Raji (cell line): ENCODE measurements around the gene AUNIP.

Experiments used
- POLR2A ChIP-seq: IDR thresholded peaks from 2 replicates; pipeline ENCODE4 v1.6.1; 2011; ENCODE audit warnings: low read depth, low read length, control low read depth; ENCODE audit not compliant: insufficient read depth

Gene AUNIP

GRCh38 chr1:25896266-25896665 is 37.0 kb upstream of the AUNIP start:
- TF ChIP-seq POLR2A: no peak

- 0 out of 2 replicates have a peak, but pooled peaks have one; percentile 16 for TF ChIP-seq POLR2A
These were observed 36.2 kb upstream of the AUNIP start for GRCh38 chr1:25895365-25895990.

GRCh38 chr1:25893116-25893515 is 33.9 kb upstream of the AUNIP start:
- TF ChIP-seq POLR2A: no peak

- no peak for TF ChIP-seq POLR2A
These were observed 32.3 kb upstream of the AUNIP start for GRCh38 chr1:25891606-25892005.

GRCh38 chr1:25890239-25891034 is 31.2 kb upstream of the AUNIP start:
- no peak for TF ChIP-seq POLR2A

GRCh38 chr1:25889470-25889869 is 30.2 kb upstream of the AUNIP start:
- TF ChIP-seq POLR2A: no peak

GRCh38 chr1:25888426-25888987 is 29.2 kb upstream of the AUNIP start:
- no peak for TF ChIP-seq POLR2A

GRCh38 chr1:25885602-25886001 is 26.3 kb upstream of the AUNIP start:
- no peak for TF ChIP-seq POLR2A

GRCh38 chr1:25881266-25881665 is 22.0 kb upstream of the AUNIP start:
- TF ChIP-seq POLR2A: no peak

GRCh38 chr1:25880518-25880917 is 21.3 kb upstream of the AUNIP start:
- no peak for TF ChIP-seq POLR2A

- TF ChIP-seq POLR2A: no peak
These were observed 20.4 kb upstream of the AUNIP start for GRCh38 chr1:25879675-25880074.

GRCh38 chr1:25878690-25879089 is 19.4 kb upstream of the AUNIP start:
- TF ChIP-seq POLR2A: no peak

GRCh38 chr1:25877155-25877554 is 17.9 kb upstream of the AUNIP start:
- no peak for TF ChIP-seq POLR2A

GRCh38 chr1:25876693-25877077 is 17.4 kb upstream of the AUNIP start:
- TF ChIP-seq POLR2A: no peak

GRCh38 chr1:25875856-25876692 is 16.8 kb upstream of the AUNIP start:
- no peak for TF ChIP-seq POLR2A
